Activated naive CD4-positive, alpha-beta T cell (primary cell): Measurements from ENCODE around the gene CCNT1.
"Not testable (repeated sequence)": the region's sequence is repeated elsewhere in the genome, so short reads cannot be mapped to it uniquely, and the experiment has no call there.

Source experiments
- DNase-seq, 4 experiments: peaks; one replicate each; lab custom pipeline; 2025; lab: John Stamatoyannopoulos, UW

CCNT1 gene

GRCh38 chr12:48716493-48717251, at the start of gene CCNT1:
TSS of gene CCNT1 (minus strand) at chr12:48716707. CDS start at chr12:48716675, 32 bp downstream.
- DNase-seq: peak; percentile 95 to 100 (median 97)

GRCh38 chr12:48765753-48766162, 49.3 kb upstream of the CCNT1 start:
- no peak for DNase-seq

- DNase-seq: no peak
Measured at GRCh38 chr12:48764521-48764920, 48.0 kb upstream of the CCNT1 start.

GRCh38 chr12:48758737-48759136, 42.2 kb upstream of the CCNT1 start:
- DNase-seq: no peak

GRCh38 chr12:48758186-48758585, 41.7 kb upstream of the CCNT1 start:
- no peak for DNase-seq

DNA sequence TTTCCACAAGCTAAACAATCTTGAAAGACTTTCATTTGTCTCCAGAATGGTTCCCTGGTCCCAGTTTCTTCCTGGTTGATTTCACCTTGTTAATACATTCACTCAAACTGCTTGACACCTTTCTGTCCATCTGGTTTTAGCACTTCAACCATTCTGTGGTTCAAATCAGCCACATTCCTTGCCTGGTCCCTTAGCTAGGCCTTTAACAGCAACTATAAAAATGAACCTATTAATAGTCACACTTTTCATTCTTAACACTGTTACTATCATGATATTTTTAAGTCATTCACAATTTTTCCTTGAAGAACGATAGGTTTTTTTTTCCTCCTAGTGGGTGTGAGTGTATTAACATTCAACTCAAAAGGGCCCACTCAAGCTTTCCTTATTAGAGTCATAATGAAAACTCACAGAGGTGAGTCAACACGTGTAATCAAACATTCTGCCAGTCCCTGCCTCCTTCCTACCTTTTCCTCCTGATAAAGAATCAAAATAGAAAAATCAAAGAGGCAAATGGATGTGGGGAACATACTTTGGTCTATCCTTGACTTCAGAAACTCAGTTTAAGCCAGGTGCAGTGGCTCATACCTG, 34.4 kb upstream of the CCNT1 start:
- no peak for DNase-seq

DNA sequence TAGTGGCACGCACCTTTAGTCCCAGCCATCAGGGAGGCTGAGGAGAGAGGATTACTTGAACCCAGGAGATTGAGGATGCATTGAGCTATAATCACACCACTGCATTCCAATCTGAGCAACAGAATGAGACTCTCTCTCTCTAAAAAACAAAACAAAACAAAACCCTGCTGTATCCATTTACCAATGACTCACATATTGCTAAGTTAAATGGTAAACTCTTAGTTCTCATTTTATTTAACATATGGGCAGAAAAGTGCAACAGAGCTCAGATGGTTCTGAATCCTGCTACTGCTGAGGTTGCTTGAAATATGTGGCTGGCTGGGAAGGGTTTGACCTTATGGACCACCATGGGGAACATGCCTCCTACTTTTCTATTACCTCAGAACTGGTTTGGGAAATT, 33.7 kb upstream of the CCNT1 start:
- no peak for DNase-seq

DNA sequence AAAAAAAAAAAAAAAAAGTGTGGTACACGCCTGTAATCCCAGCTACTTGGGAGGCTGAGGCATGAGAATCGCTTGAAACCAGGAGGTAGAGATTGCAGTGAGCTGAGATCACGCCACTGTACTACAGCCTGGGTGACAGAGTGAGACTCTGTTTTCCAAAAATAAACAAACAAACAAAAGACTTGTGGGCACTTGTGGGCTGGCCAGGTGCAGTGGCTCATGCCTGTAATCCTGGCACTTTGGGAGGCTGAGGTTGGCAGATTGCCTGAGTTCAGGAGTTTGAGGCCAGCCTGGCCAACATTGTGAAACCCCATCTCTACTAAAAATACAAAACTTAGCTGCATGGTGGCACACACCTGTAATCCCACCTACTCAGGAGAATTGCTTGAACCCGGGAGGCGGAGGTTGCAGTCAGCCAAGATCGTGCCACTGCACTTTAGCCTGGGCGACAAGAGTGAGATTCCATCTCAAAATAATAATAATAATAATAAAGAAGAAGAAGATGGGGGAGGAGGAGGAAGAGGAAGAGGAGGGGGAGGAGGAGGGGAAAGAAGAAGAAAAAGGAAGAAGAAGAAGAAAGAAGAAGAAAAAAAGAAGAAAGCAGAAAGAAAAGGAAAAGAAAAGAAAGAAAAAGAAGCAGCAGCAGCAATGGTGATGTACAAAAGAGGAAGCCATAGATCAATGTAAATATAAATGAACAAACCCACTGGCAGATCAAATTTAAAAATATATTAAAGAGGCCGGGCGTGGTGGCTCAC, 27.9 kb upstream of the CCNT1 start:
- no peak for DNase-seq

GRCh38 chr12:48739618-48740269, 23.2 kb upstream of the CCNT1 start:
- DNase-seq: no peak

DNA sequence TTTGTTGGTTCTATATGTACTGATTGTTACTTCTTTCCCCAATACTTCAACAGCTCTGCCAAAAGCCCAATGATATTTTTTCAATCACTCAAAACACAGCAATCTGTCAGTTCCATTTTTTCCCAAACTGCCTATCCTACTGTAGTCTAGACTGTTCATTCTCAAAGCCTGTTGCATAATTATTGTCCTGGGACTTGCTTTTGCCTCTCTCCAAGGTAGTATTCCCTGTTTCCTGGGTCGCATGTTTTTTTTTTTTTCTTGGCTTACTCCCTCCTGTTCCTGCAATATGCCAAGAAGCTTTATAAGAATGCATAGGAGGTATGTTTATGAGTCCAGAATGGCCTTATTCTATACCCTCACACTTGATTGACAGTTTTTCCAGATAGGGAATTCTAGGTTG, 19.9 kb upstream of the CCNT1 start:
- DNase-seq: no peak

DNA sequence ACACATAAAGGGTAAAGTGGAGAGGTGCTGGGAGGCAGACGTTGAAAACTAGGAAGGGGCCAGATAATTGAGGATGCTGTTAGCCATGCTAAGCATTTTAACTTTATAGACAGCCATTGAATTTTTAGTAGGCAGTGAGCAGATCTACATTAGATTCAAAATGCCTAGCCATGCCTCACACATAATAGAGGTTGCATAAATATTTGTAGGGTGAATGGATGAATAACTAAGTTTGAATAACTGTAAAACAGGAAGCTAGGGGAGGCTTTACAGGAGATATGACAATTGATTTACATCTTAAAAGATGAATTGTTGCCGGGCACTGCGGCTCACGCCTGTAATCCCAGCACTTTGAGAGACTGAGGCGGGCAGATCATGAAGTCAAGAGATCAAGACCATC, 12.3 kb upstream of the CCNT1 start:
- DNase-seq: no peak

- DNase-seq: not testable (repeated sequence)
Measured at GRCh38 chr12:48720737-48721136, 4.2 kb upstream of the CCNT1 start.

GRCh38 chr12:48720171-48720570, 3.7 kb upstream of the CCNT1 start:
- not testable (repeated sequence) for DNase-seq

DNA sequence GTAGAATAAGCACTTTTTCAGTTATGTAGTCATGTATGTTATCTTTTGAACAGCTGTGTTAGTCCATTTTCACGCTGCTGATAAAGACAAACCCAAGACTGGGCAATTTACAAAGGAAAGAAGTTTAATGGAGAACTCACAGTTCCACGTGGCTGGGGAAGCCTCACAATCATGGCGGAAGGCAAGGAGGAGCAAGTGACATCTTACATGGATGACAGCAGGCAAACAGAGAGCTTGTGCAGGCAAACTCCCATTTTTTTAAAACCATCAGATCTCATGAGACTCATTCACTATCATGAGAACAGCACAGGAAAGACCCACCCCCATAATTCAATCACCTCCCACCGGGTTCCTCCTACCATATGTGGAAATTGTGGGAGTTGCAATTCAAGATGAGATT, 2.5 kb upstream of the CCNT1 start:
- DNase-seq: not testable (repeated sequence)

DNA sequence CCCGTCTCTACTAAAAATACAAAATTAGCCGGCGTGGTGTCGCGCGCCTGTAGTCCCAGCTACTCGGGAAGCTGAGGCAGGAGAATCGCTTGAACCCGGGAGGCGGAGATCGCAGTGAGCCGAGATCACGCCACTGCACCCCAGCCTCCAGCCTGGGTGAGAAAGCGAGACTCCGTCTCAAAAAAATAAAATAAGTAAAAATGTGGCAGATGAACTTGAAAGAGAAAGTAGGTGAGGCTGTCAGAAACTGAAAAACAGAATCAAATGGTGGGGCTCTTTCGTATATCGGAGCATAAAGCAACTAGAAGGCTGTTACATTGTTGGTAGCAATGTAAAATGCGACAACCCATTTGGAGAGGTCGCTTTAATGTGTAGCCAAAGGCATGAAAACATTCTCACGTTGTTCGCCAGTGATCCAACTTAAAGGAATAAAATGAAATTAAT, 767 bp upstream of the CCNT1 start:
- no peak for DNase-seq

DNA sequence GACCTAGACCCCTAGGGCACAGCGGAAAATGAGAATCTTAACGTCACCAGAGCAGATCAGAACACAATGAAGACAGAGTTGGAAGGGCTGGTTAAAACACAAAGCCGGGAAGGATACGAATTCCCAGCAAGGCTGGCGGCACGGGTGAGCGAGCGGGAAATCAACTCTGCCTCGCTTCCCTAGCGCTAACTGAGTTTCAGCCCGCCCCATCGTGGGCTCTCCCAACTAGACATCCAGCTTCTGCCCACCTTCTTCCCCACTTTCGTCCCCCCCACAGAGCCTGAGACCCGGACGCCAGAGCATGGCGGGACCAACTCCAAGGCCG, 377 bp downstream of the CCNT1 start:
- no peak for DNase-seq

DNA sequence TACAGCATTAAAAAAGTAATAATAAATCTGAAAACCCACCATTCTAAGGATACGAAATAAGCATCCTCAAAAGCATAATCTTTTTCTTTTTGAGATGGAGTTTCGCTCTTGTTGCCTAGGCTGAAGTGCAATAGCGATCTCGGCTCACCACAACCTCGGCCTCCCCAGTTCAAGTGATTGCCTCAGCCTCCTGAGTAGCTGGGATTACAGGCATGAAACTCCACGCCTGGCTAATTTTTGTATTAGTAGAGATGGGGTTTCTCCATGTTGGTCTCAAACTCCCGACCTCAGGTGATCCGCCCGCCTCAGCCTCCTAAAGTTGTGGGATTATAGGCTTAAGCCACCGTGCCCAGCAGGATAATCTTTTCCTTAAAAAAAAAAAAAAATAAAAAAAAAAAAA, 4.3 kb downstream of the CCNT1 start:
- DNase-seq: no peak

GRCh38 chr12:48698822-48699221, 17.7 kb downstream of the CCNT1 start:
- not testable (repeated sequence) for DNase-seq

DNA sequence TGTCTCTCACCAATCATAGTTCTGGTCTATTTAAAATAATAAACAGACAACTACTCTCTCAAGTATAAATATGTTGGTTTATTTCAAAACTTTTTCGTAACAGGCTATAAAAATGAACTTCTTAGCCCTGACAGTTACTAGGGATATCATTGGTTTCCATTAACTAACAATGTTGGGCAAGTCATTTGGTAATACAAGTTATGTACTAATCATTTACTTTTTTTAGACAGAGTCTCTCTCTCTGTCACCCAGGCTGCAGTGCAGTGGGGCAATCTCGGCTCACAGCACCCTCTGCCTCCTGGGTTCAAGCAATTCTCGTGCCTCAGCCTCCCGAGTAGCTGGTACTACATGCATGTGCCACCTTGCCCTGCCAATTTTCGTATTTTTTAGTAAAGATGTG, 19.9 kb downstream of the CCNT1 start:
- DNase-seq: no peak

GRCh38 chr12:48695859-48696258, 20.6 kb downstream of the CCNT1 start:
- no peak for DNase-seq

DNA sequence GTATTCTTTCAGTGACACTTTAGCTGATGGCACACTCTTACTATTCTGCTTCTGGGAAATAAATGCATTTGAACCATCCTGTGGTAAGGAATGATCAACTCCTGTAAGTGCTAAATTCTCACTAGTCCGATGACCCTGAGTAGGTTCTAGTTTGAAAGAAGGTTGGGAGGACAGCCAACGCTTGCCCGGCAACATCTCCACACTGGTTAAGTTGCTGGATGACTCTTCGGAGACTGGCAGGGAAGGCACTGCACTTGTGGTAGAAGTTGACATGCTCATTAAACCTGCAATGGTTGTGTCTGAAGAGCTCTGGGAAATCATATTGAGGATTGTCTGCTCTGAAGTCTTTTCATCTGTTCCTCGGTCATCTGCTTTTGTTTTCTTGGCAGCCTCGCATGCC, 22.5 kb downstream of the CCNT1 start:
- no peak for DNase-seq

GRCh38 chr12:48693572-48693971, 22.9 kb downstream of the CCNT1 start:
- no peak for DNase-seq
